Ishikawa (cell line): ENCODE measurements around the gene TMUB1.

ENCODE experiments used
- EP300 ChIP-seq: IDR thresholded peaks from 2 replicates; pipeline ENCODE4 v1.6.1; 2012; ENCODE audit warnings: borderline replicate concordance
- NFIC ChIP-seq: IDR thresholded peaks from 2 replicates; pipeline ENCODE4 v1.6.1; 2012
- RAD21 ChIP-seq: IDR thresholded peaks from 2 replicates; pipeline ENCODE4 v1.6.1; 2012; ENCODE audit warnings: low read depth
- TAF1 ChIP-seq: IDR thresholded peaks from 2 replicates; pipeline ENCODE4 v1.6.1; 2012; ENCODE audit warnings: low read depth, mild to moderate bottlenecking
- TCF12 ChIP-seq: IDR thresholded peaks from 2 replicates; pipeline ENCODE4 v1.6.1; 2012; ENCODE audit warnings: low read depth
- TEAD4 ChIP-seq: IDR thresholded peaks from 2 replicates; pipeline ENCODE4 v1.6.1; 2012
- YY1 ChIP-seq: IDR thresholded peaks from 2 replicates; pipeline ENCODE4 v1.6.1; 2012; ENCODE audit warnings: low read depth
- ZBTB7A ChIP-seq: IDR thresholded peaks from 2 replicates; pipeline ENCODE4 v1.6.1; 2012; ENCODE audit warnings: low read depth
- TF ChIP-seq, protein P1 (sequence below): IDR thresholded peaks from 2 replicates; pipeline ENCODE4 v1.6.1; 2012
- TF ChIP-seq, protein P2 (sequence below): IDR thresholded peaks from 2 replicates; pipeline ENCODE4 v1.6.1; 2012; ENCODE audit warnings: low read depth, mild to moderate bottlenecking
- TF ChIP-seq, protein P3 (sequence below): IDR thresholded peaks from 2 replicates; pipeline ENCODE4 v1.6.1; 2012

DNA sequence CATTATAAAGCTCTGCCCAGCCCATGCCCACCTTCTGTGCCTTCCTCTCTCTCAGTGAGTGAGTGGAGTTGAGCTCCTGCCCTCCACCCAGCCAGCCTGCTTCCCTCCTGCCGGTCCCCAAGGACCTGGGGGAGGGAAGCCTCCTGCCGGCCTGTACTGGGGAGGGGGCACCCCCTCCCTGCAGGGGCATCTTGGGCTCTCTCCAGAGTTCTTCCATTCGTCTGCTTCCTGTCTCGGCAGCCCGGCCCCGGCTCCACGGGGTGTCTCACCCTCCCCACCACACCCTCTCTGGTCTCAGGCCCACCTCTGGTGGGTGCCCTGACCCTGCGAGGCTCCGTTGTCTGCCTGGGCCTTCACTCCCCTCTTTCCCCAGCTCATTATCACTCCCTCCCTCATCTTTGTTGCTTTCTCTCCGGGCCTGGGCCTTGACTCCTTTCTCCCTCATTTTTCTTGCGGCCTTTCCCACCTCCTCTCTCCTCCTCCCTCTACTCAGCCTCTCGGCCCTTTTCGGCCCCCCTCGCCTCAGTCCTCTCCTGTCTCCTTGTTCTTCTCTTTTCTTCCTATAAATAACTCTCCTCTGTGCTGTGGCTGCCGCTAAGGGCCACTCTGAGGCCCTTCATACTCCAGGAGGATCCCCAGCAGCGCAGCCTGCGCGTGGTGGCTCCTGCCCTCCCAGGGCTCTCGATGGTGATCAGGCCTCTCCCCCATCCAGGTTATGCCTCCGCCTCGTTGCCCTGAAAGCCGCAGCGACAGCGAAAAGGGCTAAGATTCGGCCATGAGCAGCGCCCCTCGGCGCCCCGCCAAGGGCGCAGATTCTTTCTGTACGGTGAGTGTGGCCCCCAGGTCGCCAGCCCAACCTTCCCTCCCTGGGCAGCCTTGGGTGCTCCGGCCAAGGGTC, 21.8 kb downstream of the TMUB1 start:
- TF ChIP-seq YY1 (no peak), RAD21 (no peak), TAF1 (no peak), NFIC (no peak), TCF12 (no peak), TEAD4 (no peak), EP300 (no peak), ZBTB7A (no peak; the same call in 1 of the 2 replicates)
- TF ChIP-seq, protein P1, sequence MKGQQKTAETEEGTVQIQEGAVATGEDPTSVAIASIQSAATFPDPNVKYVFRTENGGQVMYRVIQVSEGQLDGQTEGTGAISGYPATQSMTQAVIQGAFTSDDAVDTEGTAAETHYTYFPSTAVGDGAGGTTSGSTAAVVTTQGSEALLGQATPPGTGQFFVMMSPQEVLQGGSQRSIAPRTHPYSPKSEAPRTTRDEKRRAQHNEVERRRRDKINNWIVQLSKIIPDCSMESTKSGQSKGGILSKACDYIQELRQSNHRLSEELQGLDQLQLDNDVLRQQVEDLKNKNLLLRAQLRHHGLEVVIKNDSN = no peak
- TF ChIP-seq, protein P2, sequence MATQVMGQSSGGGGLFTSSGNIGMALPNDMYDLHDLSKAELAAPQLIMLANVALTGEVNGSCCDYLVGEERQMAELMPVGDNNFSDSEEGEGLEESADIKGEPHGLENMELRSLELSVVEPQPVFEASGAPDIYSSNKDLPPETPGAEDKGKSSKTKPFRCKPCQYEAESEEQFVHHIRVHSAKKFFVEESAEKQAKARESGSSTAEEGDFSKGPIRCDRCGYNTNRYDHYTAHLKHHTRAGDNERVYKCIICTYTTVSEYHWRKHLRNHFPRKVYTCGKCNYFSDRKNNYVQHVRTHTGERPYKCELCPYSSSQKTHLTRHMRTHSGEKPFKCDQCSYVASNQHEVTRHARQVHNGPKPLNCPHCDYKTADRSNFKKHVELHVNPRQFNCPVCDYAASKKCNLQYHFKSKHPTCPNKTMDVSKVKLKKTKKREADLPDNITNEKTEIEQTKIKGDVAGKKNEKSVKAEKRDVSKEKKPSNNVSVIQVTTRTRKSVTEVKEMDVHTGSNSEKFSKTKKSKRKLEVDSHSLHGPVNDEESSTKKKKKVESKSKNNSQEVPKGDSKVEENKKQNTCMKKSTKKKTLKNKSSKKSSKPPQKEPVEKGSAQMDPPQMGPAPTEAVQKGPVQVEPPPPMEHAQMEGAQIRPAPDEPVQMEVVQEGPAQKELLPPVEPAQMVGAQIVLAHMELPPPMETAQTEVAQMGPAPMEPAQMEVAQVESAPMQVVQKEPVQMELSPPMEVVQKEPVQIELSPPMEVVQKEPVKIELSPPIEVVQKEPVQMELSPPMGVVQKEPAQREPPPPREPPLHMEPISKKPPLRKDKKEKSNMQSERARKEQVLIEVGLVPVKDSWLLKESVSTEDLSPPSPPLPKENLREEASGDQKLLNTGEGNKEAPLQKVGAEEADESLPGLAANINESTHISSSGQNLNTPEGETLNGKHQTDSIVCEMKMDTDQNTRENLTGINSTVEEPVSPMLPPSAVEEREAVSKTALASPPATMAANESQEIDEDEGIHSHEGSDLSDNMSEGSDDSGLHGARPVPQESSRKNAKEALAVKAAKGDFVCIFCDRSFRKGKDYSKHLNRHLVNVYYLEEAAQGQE = no peak
- TF ChIP-seq, protein P3, sequence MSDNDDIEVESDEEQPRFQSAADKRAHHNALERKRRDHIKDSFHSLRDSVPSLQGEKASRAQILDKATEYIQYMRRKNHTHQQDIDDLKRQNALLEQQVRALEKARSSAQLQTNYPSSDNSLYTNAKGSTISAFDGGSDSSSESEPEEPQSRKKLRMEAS = no peak
